IMR-90 (cell line): ENCODE results near the gene BASP1. TPM values are rescaled to one million over a fixed set of nuclear protein-coding genes. Genes with fewer than 3 reads are reported as not detected.

Experiments
- ATAC-seq: fragments of 200-7000 bp; cut with Tn5 transposase; 2 replicates; pipeline ENCODE4 v1.9.1; 2020; ENCODE audit warnings: low read depth, mild to moderate bottlenecking, moderate library complexity
- BruUV-seq: library from RNA; stranded (reverse); fragments of 400-500 nt; replicated peaks from 2 replicates; lab custom pipeline; 2021; lab: Mats Ljungman, UMichigan
- CTCF ChIA-PET: fragments of 300-600 bp; formaldehyde crosslinking; extraction: SDS; loops from one replicate; lab custom pipeline; 2021; ENCODE audit warnings: antibody characterized with exemption; lab: Yijun Ruan, JAX
- POLR2A ChIA-PET: fragments of 300-600 bp; sonication (Branson Sonifier 250); formaldehyde crosslinking; loops from one replicate; lab custom pipeline; 2022; ENCODE audit warnings: antibody characterized with exemption; ENCODE audit not compliant: unreplicated experiment; lab: Charles Lee
- DNase-seq: peaks from one replicate; pipeline ENCODE4 v3.0.0; 2013
- H2AFZ ChIP-seq: replicated peaks from 2 replicates; pipeline ENCODE3; 2013; ENCODE audit warnings: low read length, mild to moderate bottlenecking; ENCODE audit not compliant: poor library complexity
- H2AK5ac ChIP-seq: 2 replicates; pipeline ENCODE4 v1.6.1; 2013; ENCODE audit warnings: low read depth, low read length, inconsistent platforms
- H2AK9ac ChIP-seq: replicated peaks from 2 replicates; pipeline ENCODE3; 2013; ENCODE audit warnings: mild to moderate bottlenecking, low read depth, low read length, moderate library complexity; ENCODE audit not compliant: poor library complexity
- H2BK120ac ChIP-seq: 2 replicates; pipeline ENCODE4 v1.6.1; 2013; ENCODE audit warnings: low read depth, low read length, inconsistent platforms
- H2BK15ac ChIP-seq: 3 replicates; pipeline ENCODE4 v1.6.1; 2013; ENCODE audit warnings: low read depth, low read length, inconsistent platforms
- H2BK20ac ChIP-seq: 2 replicates; pipeline ENCODE4 v1.6.1; 2013; ENCODE audit warnings: low read depth, mild to moderate bottlenecking, inconsistent platforms, low read length, moderate library complexity
- H2BK5ac ChIP-seq: 2 replicates; pipeline ENCODE4 v1.6.1; 2013; ENCODE audit warnings: mild to moderate bottlenecking, low read depth, low read length, inconsistent platforms; ENCODE audit not compliant: poor library complexity, severe bottlenecking
- H3K14ac ChIP-seq: replicated peaks from 2 replicates; pipeline ENCODE4 v1.6.1; 2013; ENCODE audit warnings: low read depth, low read length, inconsistent platforms
- H3K18ac ChIP-seq: 2 replicates; pipeline ENCODE4 v1.6.1; 2013; ENCODE audit warnings: low read depth, low read length, control low read depth
- H3K23ac ChIP-seq: 2 replicates; pipeline ENCODE4 v1.6.1; 2013; ENCODE audit warnings: low read depth, low read length, inconsistent platforms
- H3K27ac ChIP-seq: 2 replicates; pipeline ENCODE4 v1.5.1; 2013; ENCODE audit warnings: mild to moderate bottlenecking, control low read depth, low read length; ENCODE audit not compliant: insufficient read depth
- H3K27me3 ChIP-seq: 2 replicates; pipeline ENCODE4 v1.6.1; 2013; ENCODE audit warnings: low read length; ENCODE audit not compliant: control insufficient read depth, insufficient read depth
- H3K36me3 ChIP-seq: 2 replicates; pipeline ENCODE4 v1.6.1; 2013; ENCODE audit warnings: low read length, mixed read lengths; ENCODE audit not compliant: control insufficient read depth, insufficient read depth
- H3K4ac ChIP-seq: 2 replicates; pipeline ENCODE4 v1.6.1; 2013; ENCODE audit warnings: low read depth, low read length, inconsistent platforms
- H3K4me1 ChIP-seq: 2 replicates; pipeline ENCODE4 v1.6.1; 2013; ENCODE audit warnings: low read length, mixed read lengths; ENCODE audit not compliant: control insufficient read depth, insufficient read depth
- H3K4me2 ChIP-seq: 2 replicates; pipeline ENCODE4 v1.6.1; 2013; ENCODE audit warnings: low read depth, mild to moderate bottlenecking, control low read depth, low read length, moderate library complexity
- H3K4me3 ChIP-seq: 2 replicates; pipeline ENCODE4 v1.5.1; 2013; ENCODE audit warnings: low read depth, mild to moderate bottlenecking, control low read depth, low read length, moderate library complexity; ENCODE audit not compliant: insufficient read depth
- H3K56ac ChIP-seq: 2 replicates; pipeline ENCODE4 v1.6.1; 2013; ENCODE audit warnings: low read length, inconsistent platforms; ENCODE audit not compliant: insufficient read depth; ENCODE audit errors: extremely low read depth
- H3K79me1 ChIP-seq, 2 experiments: 2 replicates each; pipeline ENCODE4 v1.6.1; 2013; ENCODE audit warnings: low read length in 2 of 2, inconsistent platforms in 1 of 2, low read depth in 1 of 2
- H3K9ac ChIP-seq: 2 replicates; pipeline ENCODE4 v1.6.1; 2013; ENCODE audit warnings: low read depth, low read length, control low read depth
- H3K9me1 ChIP-seq: 2 replicates; pipeline ENCODE4 v1.6.1; 2013; ENCODE audit warnings: low read length, inconsistent platforms; ENCODE audit not compliant: insufficient read depth
- H3K9me3 ChIP-seq: 2 replicates; pipeline ENCODE4 v1.6.1; 2013; ENCODE audit warnings: low read length; ENCODE audit not compliant: control insufficient read depth, insufficient read depth
- H4K20me1 ChIP-seq: 2 replicates; pipeline ENCODE4 v1.6.1; 2013; ENCODE audit warnings: low read length, inconsistent platforms; ENCODE audit not compliant: insufficient read depth
- H4K5ac ChIP-seq: 2 replicates; pipeline ENCODE4 v1.6.1; 2013; ENCODE audit warnings: mild to moderate bottlenecking, low read depth, low read length, control low read depth
- H4K8ac ChIP-seq, 2 experiments: 2 replicates each; pipeline ENCODE4 v1.6.1; 2013; ENCODE audit warnings: low read depth in 2 of 2, low read length in 2 of 2, control low read depth in 1 of 2, inconsistent platforms in 1 of 2
- H4K91ac ChIP-seq: 2 replicates; pipeline ENCODE4 v1.6.1; 2013; ENCODE audit warnings: low read depth, low read length, inconsistent platforms; ENCODE audit not compliant: insufficient read depth
- CHD1 ChIP-seq: IDR thresholded peaks from 2 replicates; pipeline ENCODE4 v1.6.1; 2012; ENCODE audit warnings: low read depth, low read length, improper control_type of control experiment
- FOS ChIP-seq: fragments of 150-350 bp; IDR thresholded peaks from 2 replicates; pipeline ENCODE4 v1.6.1; 2016; ENCODE audit warnings: low read depth, low read length
- MAZ ChIP-seq: IDR thresholded peaks from 2 replicates; pipeline ENCODE4 v1.6.1; 2012; ENCODE audit warnings: low read depth, mild to moderate bottlenecking, low read length, improper control_type of control experiment, moderate library complexity, borderline replicate concordance
- MXI1 ChIP-seq: IDR thresholded peaks from 2 replicates; pipeline ENCODE4 v1.6.1; 2012; ENCODE audit warnings: low read depth, mild to moderate bottlenecking, low read length, moderate library complexity, borderline replicate concordance
- POLR2A ChIP-seq: IDR thresholded peaks from 2 replicates; pipeline ENCODE4 v1.6.1; 2012; ENCODE audit warnings: mild to moderate bottlenecking, low read depth, low read length
- RAD21 ChIP-seq: IDR thresholded peaks from 2 replicates; pipeline ENCODE4 v1.6.1; 2012; ENCODE audit warnings: low read length, improper control_type of control experiment
- WGBS, 2 experiments: methylation state at CpG; one replicate each; pipeline versions ENCODE4 v1.1.5 to v1.1.7; 2013; ENCODE audit warnings: missing lambda C conversion rate in 2 of 2; ENCODE audit not compliant: insufficient read length in 1 of 2; ENCODE audit errors: extremely low coverage in 2 of 2; 5-methylcytosine and 5-hydroxymethylcytosine counted together
- dilution Hi-C: fragments of 300-500 bp; cut with HindIII; formaldehyde crosslinking; loops from one replicate; pipeline ENCODE4 v1.14.3; 2018; ENCODE audit warnings: low sequenced_read_pairs; ENCODE audit not compliant: unreplicated experiment
- in situ Hi-C: fragments of 300-500 bp; cut with MboI; formaldehyde crosslinking; loops from 3 replicates; pipeline ENCODE4 v1.14.3; 2019; ENCODE audit warnings: low sequenced_read_pairs, inconsistent platforms, mixed read lengths
- intact Hi-C: fragments of 100-400 bp; cut with micrococcal nuclease; formaldehyde crosslinking; loops from 2 replicates; pipeline ENCODE4 v1.10.0; 2022
- polyA plus RNA-seq, 3 experiments: library from polyadenylated mRNA; depleted of rRNA; stranded (reverse); fragments of >200 nt; gene quantifications; 2 replicates each; pipeline ENCODE4 v1.2.3, GENCODE V29; 2012; ENCODE audit warnings: low replicate concordance in 1 of 3
- total RNA-seq: library from RNA; depleted of rRNA; stranded (reverse); fragments of >200 nt; gene quantifications from 2 replicates; pipeline ENCODE4 v1.2.3, GENCODE V29; 2012
- TF ChIP-seq, protein P1 (sequence below): fragments of 150-350 bp; IDR thresholded peaks from 2 replicates; pipeline ENCODE4 v1.6.1; 2017; ENCODE audit warnings: mild to moderate bottlenecking, antibody characterized with exemption, low read length, low read depth

Gene BASP1
- total and polyA plus RNA-seq, 2 of the 4 experiments (the other 2 are of a cell fraction) = 39.6 to 103 TPM

DNA sequence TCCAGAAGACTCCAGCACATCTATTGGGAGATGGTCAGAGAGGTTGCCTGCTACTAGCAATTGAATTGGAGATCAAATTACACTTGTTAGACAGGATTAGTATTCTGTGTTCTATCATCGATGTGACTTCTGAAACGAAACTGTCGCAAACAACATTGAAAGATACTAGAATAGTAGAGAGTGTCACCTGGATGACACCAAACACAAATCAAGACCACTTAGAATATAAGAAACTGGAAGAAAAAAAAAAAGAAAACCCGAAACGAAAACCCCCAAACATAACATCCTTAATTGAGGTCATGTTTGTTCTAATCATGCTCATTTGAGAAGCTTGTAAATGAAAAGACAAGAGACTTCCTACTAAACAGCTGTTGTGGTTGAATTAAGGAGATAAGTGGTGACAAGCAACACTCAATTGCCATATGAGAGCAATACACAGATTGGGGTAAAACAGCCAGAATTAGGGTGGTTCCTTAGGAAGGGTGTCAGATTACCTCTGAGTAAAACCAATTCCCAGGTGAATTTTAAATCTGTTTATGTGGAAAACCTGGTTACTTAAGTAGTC is 97.6 kb downstream of the BASP1 start:
- Histone ChIP-seq H2BK120ac (peak overlapping the region; percentile 87), H4K91ac (peak overlapping the region; percentile 75), H3K27ac (peak overlapping the region; percentile 15; the same call in 1 of the 2 replicates), H3K36me3 (no peaks in the 10 kb centered on the region), H2BK20ac (peak overlapping the region; percentile 88), H2AK5ac (peak overlapping the region; percentile 9; the same call in 1 of the 2 replicates), H3K4me2 (0 out of 2 replicates have a peak overlapping the region, but pooled peaks have one; percentile 22), H2AFZ (no peak overlapping the region), H3K4ac (peak overlapping the region; percentile 71; the same call in 1 of the 2 replicates), H3K4me1 (peaks cover 20% of the 10 kb centered on the region), H3K9ac (no peak overlapping the region), H2AK9ac (no peak overlapping the region), H4K8ac (peak overlapping the region in 1 of 2 experiments; percentile 37; a peak in 2 of 4 replicates), H3K79me1 (no peaks in the 10 kb centered on the region), H2BK5ac (peak overlapping the region; percentile 55), H3K23ac (peak overlapping the region; percentile 57), H3K4me3 (no peak overlapping the region), H3K18ac (peak overlapping the region; percentile 97), H3K9me1 (peaks cover 14% of the 10 kb centered on the region), H3K9me3 (no peaks in the 10 kb centered on the region), H4K20me1 (no peaks in the 10 kb centered on the region), H3K14ac (0 out of 2 replicates have a peak overlapping the region, but pooled peaks have one; percentile 3), H3K27me3 (no peaks in the 10 kb centered on the region), H2BK15ac (0 out of 3 replicates have a peak overlapping the region, but pooled peaks have one; percentile 55), H3K56ac (no peak overlapping the region), H4K5ac (peak overlapping the region; percentile 85; the same call in 1 of the 2 replicates)
- dilution Hi-C loops = no loop called here
- intact Hi-C loops = no loop called here
- no CpG with 5 or more reads among the region's 5 CpGs for WGBS, 2 experiments
- TF ChIP-seq CHD1 = no peak
- no peak for TF ChIP-seq FOS
- TF ChIP-seq MXI1 = no peak
- TF ChIP-seq POLR2A = no peak
- no peak for TF ChIP-seq MAZ
- TF ChIP-seq RAD21 = no peak
- TF ChIP-seq, protein P1, sequence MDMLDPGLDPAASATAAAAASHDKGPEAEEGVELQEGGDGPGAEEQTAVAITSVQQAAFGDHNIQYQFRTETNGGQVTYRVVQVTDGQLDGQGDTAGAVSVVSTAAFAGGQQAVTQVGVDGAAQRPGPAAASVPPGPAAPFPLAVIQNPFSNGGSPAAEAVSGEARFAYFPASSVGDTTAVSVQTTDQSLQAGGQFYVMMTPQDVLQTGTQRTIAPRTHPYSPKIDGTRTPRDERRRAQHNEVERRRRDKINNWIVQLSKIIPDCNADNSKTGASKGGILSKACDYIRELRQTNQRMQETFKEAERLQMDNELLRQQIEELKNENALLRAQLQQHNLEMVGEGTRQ = no peak
- BruUV-seq = no TSS peak
- ChIA-PET POLR2A (no interaction called here), CTCF (interaction anchor here (0.5 kb wide), 1 partner anchor 383 kb away, joined by 4 read pairs; no protein-coding TSS in a partner anchor)
- no peak for DNase-seq
- peak; percentile 15 for ATAC-seq
- in situ Hi-C loops = no loop called here
